GM19372 (cell line): ENCODE results near the gene ETV4.

Source experiments
- ATAC-seq: cut with Tn5 transposase; IDR thresholded peaks from one replicate; pipeline ENCODE4 v1.9.1; 2021; ENCODE audit warnings: mild to moderate bottlenecking, low read depth, moderate library complexity; ENCODE audit not compliant: unreplicated experiment

ETV4 gene

GRCh38 chr17:43547189-43547550, 1.0 kb upstream of the ETV4 start:
- no peak for ATAC-seq

DNA sequence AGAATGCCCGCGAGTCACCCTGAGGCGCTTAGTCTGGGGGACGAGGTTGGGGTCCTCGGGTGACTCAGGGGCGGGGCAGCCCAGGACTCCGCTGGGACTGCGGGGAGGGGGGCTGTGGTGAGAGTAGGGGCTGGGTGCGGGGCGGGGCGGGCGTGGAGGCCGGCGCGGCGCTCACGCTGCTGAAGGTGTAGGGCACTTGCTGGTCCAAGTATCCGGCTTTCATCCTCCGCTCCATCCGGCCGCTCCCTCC, 832 bp downstream of the ETV4 start:
- ATAC-seq, result no peak

- ATAC-seq, result no peak
Measured at GRCh38 chr17:43543771-43544575, 2.2 kb downstream of the ETV4 start.

DNA sequence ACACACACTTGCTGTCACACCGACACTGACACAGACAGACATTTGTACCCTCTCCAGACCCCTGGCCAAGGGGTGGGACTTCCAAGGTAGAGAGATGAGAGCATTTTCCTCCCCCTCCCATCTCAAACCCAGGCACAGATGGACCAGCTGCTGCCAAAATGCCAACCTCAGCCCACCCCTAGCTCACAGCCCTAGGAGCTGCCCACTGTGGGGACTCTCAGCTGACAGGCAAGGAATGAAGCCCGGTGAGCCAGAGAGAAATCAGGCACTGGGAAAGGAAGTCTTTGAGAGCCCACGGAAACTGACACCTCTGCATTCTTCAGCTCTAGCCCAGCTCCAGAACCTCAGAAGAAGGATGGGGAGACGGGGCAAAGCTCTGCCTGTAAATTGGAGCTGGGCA, 2.8 kb downstream of the ETV4 start:
- no peak for ATAC-seq

DNA sequence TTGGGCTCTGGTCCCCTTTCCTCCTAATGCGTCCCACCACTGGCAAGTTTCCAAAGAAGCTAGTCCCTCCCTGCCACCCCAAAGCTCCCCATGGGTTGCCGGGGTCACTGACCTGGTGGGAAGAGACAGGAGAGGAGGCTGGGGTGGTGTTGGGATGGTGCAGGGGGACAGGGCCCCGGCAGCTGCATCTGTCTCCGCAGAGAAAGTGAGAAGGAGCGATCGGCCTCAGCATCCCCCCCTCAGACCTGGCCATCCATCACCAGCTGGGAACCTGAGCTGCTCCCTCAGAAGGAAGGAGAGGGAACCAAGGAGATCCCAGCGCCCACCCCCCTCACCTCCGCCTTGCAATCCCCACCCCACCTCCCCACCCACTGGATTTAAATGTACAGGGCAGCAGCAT, 3.3 kb downstream of the ETV4 start:
- ATAC-seq, result no peak

GRCh38 chr17:43540821-43541674, 5.1 kb downstream of the ETV4 start:
- no peak for ATAC-seq

DNA sequence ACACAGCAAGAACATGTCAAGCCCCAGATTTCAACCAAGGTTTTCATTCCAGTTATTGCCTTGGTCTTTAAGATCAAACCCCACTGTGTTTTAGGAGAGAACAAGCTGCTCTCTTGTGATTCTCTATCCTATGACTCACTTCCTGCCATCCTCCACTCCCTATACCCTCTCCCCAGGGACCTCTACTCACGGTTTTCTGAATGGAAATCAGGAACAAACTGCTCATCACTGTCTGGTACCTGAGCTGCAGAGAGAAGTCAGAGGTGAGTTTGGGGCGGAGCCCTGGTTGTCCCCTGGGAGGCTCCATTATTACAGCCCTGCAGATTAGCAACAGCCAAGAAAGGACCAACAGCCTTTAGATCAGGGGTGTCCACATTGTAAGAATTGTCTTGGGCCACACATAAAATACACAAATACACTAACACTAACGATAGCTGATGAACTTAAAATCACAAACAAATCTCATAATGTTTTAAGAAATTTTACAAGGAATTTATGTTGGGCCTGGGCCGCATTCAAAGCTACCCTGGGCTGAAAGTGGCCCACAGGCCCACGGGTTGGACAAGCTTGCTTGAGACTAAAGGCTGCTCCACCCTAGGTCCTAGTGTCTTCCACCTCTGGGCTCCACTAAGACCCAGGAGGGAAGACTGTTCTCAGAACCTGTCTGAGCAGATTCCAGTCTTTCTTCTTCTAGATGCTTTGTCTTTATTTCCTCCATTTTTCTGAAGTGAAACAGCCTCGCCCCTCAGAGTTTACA, 9.7 kb downstream of the ETV4 start:
- ATAC-seq, result no peak

DNA sequence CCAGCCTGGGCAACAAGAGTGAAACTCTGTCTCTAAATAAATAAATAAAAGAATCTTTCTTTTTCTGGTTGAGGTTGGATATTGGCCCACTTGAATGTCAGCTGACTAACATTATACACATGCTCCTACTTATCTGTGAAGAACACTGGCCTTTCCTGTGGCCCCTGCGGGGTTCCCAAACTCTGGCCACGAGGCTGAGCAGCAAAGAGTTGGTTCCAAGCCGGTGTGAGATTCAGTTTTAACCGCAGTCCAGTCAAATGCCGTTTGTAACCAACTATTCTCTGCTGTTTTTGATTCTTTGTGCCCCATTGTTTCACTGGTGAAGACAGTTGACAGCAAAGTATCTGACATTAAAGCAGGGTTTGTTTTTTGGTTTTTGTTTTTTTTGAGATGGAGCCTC, 11.2 kb downstream of the ETV4 start:
- ATAC-seq, result no peak

DNA sequence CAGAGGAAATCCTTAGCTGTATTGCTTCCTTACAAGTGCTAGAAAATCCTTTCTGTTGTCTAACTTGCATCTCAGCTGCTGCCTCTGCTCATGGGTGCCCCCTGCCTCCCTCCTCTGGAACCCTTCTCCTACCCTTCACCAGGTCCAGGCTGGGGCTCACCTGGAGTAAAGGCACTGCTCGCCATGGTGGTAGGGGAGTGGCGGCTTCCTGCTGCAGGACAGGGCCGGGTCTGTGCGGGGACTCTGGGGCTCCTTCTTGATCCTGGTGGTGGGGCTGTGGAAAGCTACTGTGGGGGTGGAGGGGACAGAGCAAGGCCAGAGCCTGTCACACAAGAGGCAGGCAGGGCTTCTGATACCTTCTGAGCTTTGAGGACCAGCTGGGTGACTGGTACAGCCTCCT, 12.4 kb downstream of the ETV4 start:
- no peak for ATAC-seq

- ATAC-seq, result no peak
Measured at GRCh38 chr17:43532581-43532980, 13.6 kb downstream of the ETV4 start.

- no peak for ATAC-seq
Measured at GRCh38 chr17:43531955-43532354, 14.2 kb downstream of the ETV4 start.

- ATAC-seq, result no peak
Measured at GRCh38 chr17:43531082-43531378, 15.1 kb downstream of the ETV4 start.

- no peak for ATAC-seq
Measured at GRCh38 chr17:43530288-43531081, 15.7 kb downstream of the ETV4 start.

GRCh38 chr17:43529947-43530287, 16.2 kb downstream of the ETV4 start:
- ATAC-seq, result no peak

GRCh38 chr17:43528988-43529814, 16.9 kb downstream of the ETV4 start:
- ATAC-seq, result no peak

- no peak for ATAC-seq
Measured at GRCh38 chr17:43528319-43528987, 17.7 kb downstream of the ETV4 start.

DNA sequence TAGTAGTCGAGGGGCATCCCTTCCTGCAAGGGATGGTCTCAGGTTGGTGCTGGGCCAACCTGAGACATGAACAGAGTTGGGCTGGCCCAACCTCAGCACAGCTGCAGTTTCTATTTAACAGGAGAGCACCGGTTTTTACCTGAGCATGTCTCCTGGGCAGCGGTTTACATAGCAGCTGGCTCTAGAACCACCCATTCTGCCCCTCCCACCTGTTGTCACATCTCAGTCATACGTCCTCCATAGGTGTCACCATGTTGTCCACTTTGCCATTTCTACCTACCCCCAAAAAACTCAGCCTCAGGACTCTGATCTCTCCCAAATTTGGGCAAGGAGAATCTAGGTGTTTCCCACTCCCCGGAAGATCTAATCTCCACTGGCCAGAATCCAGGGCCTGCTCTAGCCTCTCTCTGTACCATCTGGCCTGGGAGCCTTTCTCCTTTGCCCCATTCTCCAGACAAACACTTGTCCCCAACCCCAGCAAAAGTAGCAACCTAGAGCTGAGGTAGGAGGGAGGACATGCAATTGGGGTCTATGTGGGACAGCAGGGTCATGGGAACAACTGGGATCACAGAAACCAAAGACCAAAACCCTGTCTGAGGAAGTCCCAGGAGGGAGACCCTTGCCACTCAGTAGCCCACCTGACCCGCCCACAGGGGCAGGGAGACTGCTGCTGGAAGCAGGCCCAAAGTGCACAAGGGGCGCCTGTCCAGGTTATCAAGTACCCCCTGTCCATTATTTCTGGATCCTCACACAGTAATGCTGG, 19.1 kb downstream of the ETV4 start:
- no peak for ATAC-seq

DNA sequence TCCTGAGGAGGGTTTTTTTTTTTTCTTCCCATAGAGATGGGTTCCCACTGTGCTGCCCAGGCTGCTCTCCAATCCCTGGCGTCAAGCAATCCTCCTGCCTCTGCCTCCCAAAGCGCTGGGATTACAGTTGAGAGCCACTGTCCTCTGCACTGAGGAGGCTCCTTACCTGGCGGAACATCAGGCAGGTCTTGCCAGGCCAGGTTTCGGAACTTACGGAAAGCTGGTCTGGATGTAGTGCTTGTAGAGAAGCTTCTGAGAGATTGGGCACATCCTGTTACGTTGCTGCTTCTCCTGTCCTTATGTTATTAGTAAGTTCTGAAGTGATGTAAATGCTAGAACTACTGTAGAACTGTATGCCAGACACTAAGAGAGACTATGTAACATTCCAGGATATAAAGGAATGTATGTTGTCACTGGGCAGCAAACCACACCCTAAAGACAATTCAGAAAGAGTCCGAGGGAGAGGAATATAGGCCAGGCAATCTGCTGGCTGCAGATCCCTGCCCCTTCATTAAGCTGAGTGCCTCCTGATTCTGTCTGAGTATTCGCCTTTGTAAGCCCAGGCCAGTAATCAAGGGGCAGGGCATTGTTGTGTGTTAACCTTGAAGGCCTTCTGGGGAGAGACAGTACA, 21.1 kb downstream of the ETV4 start:
- ATAC-seq, result no peak
